ENCODE data around the gene NCOA1.

DNA sequence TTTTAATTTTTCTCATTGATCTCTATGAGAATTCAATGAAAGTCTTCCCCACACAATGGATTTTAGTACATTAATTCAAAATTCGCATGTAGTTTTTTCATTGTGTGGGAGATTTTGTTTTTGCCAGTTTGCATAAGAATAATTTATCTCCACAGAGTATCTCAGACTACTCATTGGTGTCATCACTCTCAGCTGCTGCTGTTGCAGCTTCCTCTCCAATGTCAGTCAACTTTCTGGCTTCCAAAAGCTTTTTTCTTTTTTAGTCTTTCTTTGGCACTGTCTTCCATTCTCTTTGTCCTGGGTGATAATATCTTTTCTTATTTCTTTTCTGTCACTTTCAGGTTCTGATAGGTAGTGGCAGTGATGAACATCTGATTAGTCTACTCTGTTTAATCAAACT is 251.7 kb downstream of the NCOA1 start:
- TF ChIP-seq, protein P1, sequence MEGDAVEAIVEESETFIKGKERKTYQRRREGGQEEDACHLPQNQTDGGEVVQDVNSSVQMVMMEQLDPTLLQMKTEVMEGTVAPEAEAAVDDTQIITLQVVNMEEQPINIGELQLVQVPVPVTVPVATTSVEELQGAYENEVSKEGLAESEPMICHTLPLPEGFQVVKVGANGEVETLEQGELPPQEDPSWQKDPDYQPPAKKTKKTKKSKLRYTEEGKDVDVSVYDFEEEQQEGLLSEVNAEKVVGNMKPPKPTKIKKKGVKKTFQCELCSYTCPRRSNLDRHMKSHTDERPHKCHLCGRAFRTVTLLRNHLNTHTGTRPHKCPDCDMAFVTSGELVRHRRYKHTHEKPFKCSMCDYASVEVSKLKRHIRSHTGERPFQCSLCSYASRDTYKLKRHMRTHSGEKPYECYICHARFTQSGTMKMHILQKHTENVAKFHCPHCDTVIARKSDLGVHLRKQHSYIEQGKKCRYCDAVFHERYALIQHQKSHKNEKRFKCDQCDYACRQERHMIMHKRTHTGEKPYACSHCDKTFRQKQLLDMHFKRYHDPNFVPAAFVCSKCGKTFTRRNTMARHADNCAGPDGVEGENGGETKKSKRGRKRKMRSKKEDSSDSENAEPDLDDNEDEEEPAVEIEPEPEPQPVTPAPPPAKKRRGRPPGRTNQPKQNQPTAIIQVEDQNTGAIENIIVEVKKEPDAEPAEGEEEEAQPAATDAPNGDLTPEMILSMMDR (conservative IDR thresholded peaks at IDR 0.05; ENCODE audit: low read depth, low read length): no peak
- TF ChIP-seq EZH2 (IDR thresholded peaks at IDR 0.05; ENCODE audit: borderline replicate concordance, low read depth, low read length, poor library complexity, severe bottlenecking): no peak

Data from A673 (cell line).